GM12872 (cell line): ENCODE measurements around the gene PRTG.

Experiments used
- CTCF ChIP-seq: IDR thresholded peaks from 3 replicates; pipeline ENCODE4 v1.5.1; 2011; ENCODE audit warnings: low read depth, mild to moderate bottlenecking, low read length, moderate library complexity; ENCODE audit not compliant: insufficient read depth

Gene PRTG

GRCh38 chr15:55576943-55577342 is 166.0 kb downstream of the PRTG start:
- TF ChIP-seq CTCF: no peak

DNA sequence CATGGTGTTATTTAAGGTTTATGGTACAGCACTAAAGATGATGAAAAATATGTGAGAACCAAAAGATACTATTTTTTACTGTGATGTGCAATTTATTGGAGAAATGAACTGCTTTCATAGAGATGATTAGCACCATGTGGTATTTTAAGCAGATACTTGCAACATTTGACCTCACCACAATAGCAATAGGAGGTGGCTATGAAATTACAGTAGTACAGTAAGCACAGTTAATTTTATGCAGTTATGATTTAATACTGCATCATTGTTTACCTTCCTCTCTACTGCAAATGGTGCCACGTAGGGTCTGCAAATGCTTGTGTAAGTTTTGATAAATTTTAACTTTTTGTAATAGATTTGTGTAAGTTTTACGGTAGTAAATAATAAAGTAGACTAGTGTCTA is 168.9 kb downstream of the PRTG start:
- no peak for TF ChIP-seq CTCF

- TF ChIP-seq CTCF: no peak
Observed at GRCh38 chr15:55573224-55573623, 169.7 kb downstream of the PRTG start.

DNA sequence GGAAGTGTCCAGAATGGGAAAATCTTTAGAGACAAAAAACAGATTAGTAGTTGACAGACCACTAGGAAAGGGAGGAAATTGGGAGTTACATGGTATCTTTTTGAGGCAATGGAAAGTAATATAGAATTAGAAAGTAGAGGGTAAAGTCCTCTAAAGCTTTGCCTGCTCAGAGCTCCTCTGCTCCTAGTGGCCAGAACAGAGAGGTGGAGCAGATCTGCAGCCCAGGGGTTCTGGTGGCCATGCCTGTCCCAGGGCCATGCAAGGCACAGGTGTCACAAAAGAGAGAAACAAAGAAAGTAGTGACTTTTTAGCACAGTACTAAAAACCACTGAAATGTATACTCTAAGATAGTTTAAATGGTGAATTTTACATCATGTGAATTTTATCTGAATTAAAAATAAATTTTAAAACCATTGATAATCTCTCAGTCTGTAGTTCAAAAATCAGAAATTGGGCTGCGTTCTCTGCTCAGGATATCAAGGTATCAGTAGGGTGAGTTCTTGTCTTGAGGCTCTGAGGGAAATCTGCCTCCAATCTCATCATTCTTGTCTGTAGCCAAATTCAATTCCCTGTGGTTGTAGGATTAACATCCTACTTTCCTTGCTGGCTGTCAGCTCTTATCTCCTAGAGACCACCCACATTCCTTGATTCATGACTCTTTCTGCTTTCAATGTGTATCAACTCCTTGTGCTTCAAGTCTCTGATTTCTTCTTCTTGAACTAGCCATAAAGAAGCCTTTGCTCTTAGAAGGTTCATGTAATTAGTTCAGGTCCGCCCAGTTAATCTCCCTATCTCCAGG is 178.4 kb downstream of the PRTG start:
- peak; percentile 32; the same call in 1 of the 3 replicates for TF ChIP-seq CTCF

- TF ChIP-seq CTCF: no peak
Observed at GRCh38 chr15:55562601-55563000, 180.4 kb downstream of the PRTG start.
